AG09319 (cell line): ENCODE measurements around the gene JUP.

Source experiments
- DNase-seq: peaks from one replicate; pipeline ENCODE4 v3.0.0-alpha.2; 2010; ENCODE audit warnings: low read depth; ENCODE audit errors: extremely low read depth
- TF ChIP-seq, protein P1 (sequence below): IDR thresholded peaks from 2 replicates; pipeline ENCODE4 v1.5.1; 2011; ENCODE audit warnings: low read depth, mild to moderate bottlenecking, inconsistent platforms, low read length, moderate library complexity

Gene JUP

DNA sequence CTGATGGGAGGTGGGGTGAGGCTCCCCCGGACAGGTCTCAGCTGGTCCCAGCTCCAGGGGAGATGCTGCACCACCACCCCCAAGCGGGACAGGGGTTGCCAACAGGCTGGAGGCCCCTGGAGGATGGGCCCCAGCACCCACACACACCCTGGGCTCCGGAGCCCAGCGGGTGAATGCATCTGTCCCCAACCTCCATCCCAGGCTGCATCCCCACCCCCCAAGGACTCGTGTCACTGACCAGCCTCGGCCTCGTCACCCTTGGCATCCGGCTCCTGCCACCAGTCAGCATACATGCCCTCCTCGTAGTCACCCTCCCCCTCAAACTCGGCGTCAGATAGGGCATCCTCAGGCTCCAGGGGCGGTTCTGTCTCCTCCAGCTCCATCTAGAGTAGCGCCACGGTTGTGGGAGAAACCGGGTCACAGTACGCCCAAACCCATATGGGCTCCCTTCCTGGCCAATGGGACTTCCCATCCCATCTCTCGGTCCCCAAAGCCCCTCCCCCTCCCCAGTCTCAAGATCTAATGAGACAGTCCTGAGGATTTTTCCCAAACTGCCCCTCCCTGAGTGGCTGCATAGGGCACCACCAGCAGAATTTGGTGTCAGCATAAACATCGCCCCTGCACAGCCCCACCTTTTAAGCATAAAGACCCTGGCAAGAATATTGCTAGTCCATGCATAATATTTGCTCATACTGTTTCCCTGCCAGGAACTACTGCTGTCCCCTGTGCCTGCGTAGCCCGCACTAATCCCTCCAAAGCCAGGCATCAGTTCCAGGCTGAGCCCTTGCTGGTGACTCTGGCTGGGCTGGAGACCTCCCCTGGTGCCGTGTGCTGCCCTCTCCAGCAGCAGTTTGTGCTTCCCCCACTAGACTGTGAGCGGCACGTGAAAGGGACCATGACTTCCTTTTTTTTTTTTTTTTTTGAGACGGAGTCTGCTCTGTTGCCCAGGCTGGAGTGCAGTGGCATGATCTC lies 16.8 kb upstream of the JUP start:
- no peak for DNase-seq

DNA sequence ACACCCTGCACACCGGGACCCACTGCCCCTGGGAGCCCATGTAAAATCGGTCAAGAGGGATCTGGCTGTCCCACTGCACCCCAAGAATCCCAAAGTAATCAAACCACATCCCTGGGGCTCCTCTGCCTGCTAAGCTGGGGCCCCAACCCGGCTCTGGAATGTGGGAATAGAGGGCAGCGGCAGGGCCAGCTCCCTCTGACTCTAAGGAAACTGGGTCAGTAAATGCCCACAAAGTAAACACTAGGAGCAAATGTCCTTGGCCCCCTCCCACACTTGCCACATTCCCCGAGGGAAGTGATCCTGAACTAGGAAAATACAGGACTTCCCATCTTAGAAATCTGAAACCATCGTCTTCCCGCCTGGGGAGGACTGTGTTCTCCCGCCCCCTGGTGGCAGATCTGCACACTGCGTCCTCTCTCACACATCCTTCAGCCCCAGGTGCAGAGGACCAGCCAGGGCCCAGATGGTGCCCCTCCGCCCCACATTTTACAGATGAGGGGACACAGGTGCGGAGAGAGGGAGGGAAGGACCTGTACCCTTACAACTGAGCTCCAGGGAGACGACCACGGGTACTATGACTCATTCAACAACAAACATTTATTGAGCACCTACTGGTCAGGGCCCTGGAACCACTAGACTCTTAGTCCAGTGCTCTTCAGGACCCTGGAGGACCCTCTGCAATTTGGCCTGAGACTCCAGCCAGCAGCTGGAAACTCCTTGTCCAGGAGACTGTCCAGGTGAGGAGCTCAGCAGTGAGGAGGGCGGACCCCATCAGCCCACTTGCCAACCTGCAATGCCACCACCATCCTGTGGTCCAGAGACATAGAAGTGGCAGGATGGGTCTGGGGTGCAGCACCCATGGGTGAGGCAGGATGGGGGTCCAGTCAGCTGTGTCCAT lies 15.1 kb upstream of the JUP start:
- TF ChIP-seq, protein P1, sequence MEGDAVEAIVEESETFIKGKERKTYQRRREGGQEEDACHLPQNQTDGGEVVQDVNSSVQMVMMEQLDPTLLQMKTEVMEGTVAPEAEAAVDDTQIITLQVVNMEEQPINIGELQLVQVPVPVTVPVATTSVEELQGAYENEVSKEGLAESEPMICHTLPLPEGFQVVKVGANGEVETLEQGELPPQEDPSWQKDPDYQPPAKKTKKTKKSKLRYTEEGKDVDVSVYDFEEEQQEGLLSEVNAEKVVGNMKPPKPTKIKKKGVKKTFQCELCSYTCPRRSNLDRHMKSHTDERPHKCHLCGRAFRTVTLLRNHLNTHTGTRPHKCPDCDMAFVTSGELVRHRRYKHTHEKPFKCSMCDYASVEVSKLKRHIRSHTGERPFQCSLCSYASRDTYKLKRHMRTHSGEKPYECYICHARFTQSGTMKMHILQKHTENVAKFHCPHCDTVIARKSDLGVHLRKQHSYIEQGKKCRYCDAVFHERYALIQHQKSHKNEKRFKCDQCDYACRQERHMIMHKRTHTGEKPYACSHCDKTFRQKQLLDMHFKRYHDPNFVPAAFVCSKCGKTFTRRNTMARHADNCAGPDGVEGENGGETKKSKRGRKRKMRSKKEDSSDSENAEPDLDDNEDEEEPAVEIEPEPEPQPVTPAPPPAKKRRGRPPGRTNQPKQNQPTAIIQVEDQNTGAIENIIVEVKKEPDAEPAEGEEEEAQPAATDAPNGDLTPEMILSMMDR: peak; percentile 97
- DNase-seq: peak; percentile 38

More for the DNA sequence above, 16.8 kb upstream of the JUP start:
- TF ChIP-seq, protein P1: no peak

DNA sequence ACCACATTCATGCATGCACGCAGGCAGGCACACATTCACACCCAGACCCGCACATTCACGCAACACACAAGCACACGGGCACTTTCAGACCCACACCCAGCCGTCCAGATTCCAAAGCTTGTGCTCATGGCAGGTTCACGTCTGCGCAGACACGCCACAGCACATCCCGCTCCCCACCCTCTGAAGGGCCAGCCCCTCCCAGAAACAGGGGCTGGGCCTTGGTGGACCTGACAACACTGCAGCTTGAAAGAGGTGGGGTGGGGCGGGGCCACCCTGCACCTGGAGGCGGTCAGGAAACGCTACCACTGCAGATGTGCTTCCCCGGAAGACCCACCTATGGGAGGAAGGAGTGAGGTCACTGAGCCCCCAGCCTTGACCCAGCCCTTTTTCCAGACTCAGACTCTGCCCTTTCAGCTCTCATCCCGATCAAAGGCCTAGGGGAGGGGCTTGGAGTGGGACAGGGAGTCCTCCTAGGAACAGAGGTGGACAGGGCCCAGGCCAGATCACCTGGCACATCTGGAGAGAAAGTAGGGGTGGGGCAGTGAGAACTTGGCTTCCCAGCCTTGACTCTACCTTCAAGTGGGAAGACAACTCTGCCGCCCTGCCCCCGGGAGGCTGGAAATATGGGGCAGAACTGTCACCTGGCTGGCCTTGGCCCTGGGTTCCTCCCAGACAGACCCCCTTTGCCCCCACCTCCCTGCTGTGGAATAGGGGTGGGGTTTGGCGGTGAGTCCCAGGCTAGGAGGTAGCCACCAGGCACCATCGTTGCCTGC lies 14.3 kb upstream of the JUP start:
- DNase-seq: no peak
- TF ChIP-seq, protein P1: no peak

DNA sequence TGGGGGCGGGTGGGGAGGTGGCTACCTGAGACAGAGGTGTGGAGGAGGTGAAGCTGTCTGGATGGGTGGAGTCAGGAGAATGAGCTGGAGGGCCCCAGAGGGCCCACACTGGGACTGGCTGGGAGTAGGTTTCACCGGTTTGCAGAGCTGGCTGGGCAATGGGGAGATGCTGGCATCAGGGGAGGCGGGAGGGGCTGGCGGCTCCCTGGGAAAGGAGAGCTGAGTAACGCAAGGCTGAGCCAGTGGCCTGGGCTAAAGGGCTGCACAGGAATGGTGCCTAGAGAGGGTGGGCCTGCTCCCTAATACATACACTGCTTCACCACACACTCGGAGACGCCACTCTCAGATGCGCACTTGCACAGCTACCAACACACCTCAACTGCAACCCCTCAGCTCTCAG lies 12.9 kb upstream of the JUP start:
- TF ChIP-seq, protein P1: no peak
- DNase-seq: no peak

DNA sequence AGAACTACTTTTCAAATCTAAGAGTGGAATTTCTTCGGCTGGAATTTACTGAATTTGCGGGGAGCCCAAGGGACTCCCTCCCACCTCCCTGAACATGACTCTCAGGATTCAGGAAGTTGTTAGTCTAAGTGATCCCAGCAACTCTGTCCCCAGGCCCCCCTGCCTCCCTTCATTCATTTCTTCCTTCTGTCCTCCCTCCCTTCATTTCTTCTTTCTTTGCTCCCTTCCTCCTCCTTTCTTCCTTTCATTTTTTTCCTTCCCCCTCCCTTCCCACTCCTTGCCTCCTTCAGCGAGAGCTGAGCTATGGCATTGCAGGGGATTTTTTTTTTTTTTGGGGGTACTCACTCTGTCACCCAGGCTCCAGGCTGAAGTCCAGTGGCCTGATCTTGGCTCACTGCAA lies 10.9 kb upstream of the JUP start:
- no peak for DNase-seq
- TF ChIP-seq, protein P1: no peak

DNA sequence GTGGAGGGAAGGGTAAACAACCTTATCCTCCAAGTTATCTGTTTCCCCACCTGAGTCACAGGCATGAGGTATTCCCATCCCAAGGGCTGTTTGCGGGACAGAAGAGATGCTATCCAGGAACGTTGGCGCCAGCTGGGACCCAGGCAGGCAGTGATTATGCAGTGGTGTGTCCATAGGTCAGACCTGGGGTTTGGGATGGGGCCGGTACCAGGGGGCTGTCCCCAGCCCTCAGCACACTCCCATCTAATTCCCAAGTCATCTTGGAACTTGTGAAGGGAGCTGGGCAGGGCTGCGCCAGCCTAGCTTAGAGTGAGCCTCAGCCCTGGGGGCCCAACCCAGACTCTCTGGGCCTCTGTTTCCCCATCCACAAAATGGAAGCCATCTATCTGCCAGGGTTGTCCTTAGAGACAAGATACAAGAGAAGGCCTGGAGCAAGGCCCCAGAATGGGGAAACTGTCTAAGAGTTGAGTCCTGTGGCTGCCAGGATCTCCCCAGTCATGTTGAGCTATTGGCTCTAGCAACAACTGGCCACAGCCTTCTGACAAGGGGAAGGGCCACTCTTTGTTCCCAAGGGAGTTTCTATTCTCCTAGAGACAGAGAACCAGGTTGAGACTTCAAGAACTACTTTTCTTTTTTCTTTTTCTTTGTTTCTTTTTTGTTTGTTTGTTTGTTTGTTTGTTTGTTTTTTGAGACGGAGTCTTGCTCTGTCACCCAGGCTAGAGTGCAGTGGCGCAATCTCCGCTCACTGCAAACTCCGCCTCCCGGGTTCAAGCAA lies 9.8 kb upstream of the JUP start:
- TF ChIP-seq, protein P1: no peak
- DNase-seq: no peak
